ENCODE measurements around the gene DMD.

- TF ChIP-seq CTCF (IDR thresholded peaks at IDR 0.05) (no peak), POLR2A (IDR thresholded peaks at IDR 0.05) (no peak)
These were observed 1723.4 kb downstream of the DMD start for GRCh38 chrX:31487951-31488350.
